CD4-positive, alpha-beta memory T cell (primary cell): ENCODE data around the gene CMBL. TPM values are rescaled to one million over a fixed set of nuclear protein-coding genes. Genes with fewer than 3 reads are reported as not detected.

Source experiments
- CTCF ChIA-PET: fragments of 350-600 bp; sonication (Branson Sonifier 250); formaldehyde crosslinking; loops from one replicate; lab custom pipeline; 2021; ENCODE audit warnings: inconsistent platforms; ENCODE audit not compliant: partially characterized antibody; lab: Charles Lee
- POLR2A ChIA-PET: fragments of 350-600 bp; sonication (Branson Sonifier 250); formaldehyde crosslinking; loops from one replicate; lab custom pipeline; 2021; ENCODE audit not compliant: partially characterized antibody; lab: Charles Lee
- DNase-seq, 5 donors: peaks; one replicate each; pipeline versions ENCODE4 v3.0.0 to v3.0.0-alpha.2; 2020 to 2022; ENCODE audit warnings: mixed read lengths in 1 of 5
- H3K27ac ChIP-seq: one replicate; pipeline ENCODE4 v1.7.0; 2013; ENCODE audit warnings: low read depth, low read length
- H3K27me3 ChIP-seq: 2 replicates; pipeline ENCODE4 v1.7.0; 2013; ENCODE audit warnings: mild to moderate bottlenecking, low read length, moderate library complexity; ENCODE audit not compliant: insufficient read depth
- H3K36me3 ChIP-seq: 2 replicates; pipeline ENCODE4 v1.7.0; 2013; ENCODE audit warnings: mild to moderate bottlenecking, low read length, moderate library complexity; ENCODE audit not compliant: insufficient read depth
- H3K4me1 ChIP-seq: 2 replicates; pipeline ENCODE4 v1.7.0; 2013; ENCODE audit warnings: mild to moderate bottlenecking, low read length, moderate library complexity; ENCODE audit not compliant: insufficient read depth
- H3K4me3 ChIP-seq, 2 donors: one replicate each; pipeline ENCODE4 v1.7.0; 2013; ENCODE audit warnings: low read length in 2 of 2, mild to moderate bottlenecking in 1 of 2
- H3K9me3 ChIP-seq, 2 donors: one replicate each; pipeline ENCODE4 v1.7.0; 2013; ENCODE audit warnings: low read length in 2 of 2, control low read depth in 1 of 2; ENCODE audit not compliant: control insufficient read depth in 1 of 2
- H3K27ac Mint-ChIP-seq, 7 donors: one replicate each; pipeline ENCODE4 v1.8.0; 2020 to 2021; ENCODE audit warnings: mixed read lengths in 7 of 7, mild to moderate bottlenecking in 6 of 7, inconsistent platforms in 3 of 7, moderate library complexity in 3 of 7
- H3K27me3 Mint-ChIP-seq, 2 donors: one replicate each; pipeline ENCODE4 v1.8.0; 2020 to 2021; ENCODE audit warnings: mixed read lengths in 2 of 2
- H3K36me3 Mint-ChIP-seq, 2 donors: one replicate each; pipeline ENCODE4 v1.8.0; 2020 to 2021; ENCODE audit warnings: mixed read lengths in 2 of 2, inconsistent platforms in 1 of 2, mild to moderate bottlenecking in 1 of 2
- H3K4me1 Mint-ChIP-seq, 4 donors: one replicate each; pipeline ENCODE4 v1.8.0; 2020 to 2021; ENCODE audit warnings: mixed read lengths in 4 of 4, mild to moderate bottlenecking in 1 of 4
- H3K4me3 Mint-ChIP-seq, 8 donors: one replicate each; pipeline ENCODE4 v1.8.0; 2020 to 2021; ENCODE audit warnings: mixed read lengths in 8 of 8, mild to moderate bottlenecking in 7 of 8, moderate library complexity in 6 of 8, inconsistent platforms in 3 of 8
- H3K9me3 Mint-ChIP-seq, 8 donors: one replicate each; pipeline ENCODE4 v1.8.0; 2020 to 2021; ENCODE audit warnings: mixed read lengths in 8 of 8, mild to moderate bottlenecking in 5 of 8, inconsistent platforms in 3 of 8, moderate library complexity in 1 of 8
- intact Hi-C: fragments of 100-400 bp; cut with micrococcal nuclease; formaldehyde crosslinking; loops from one replicate; pipeline ENCODE4 v1.15.1; 2023
- polyA plus RNA-seq, 2 donors: library from polyadenylated mRNA; unstranded; fragments of 300-500 nt; fragmentation: Illumina TruSeq; gene quantifications; one replicate each; pipeline ENCODE4 v1.2.3, GENCODE V29; 2021
- total RNA-seq, 2 experiments: library from RNA; stranded (reverse); gene quantifications; one replicate each; pipeline ENCODE4 v1.2.3, GENCODE V29; 2021

Gene CMBL
- total and polyA plus RNA-seq, 4 experiments from 2014 or later = 0.33 to 1.9 (median 1.5) TPM; not detected in 1

GRCh38 chr5:10265245-10266109, 42.2 kb downstream of the CMBL start:
- H3K9me3 ChIP-seq = no peaks in the 10 kb centered on the region
- H3K4me3 ChIP-seq = no peak overlapping the region
- peaks cover 41 to 53% of the 10 kb centered on the region in 2 donors for H3K36me3 Mint-ChIP-seq
- no peaks in the 10 kb centered on the region for H3K4me1 ChIP-seq
- H3K27me3 ChIP-seq = no peaks in the 10 kb centered on the region
- peaks cover 45% of the 10 kb centered on the region for H3K36me3 ChIP-seq
- no peak overlapping the region for H3K27ac ChIP-seq
- H3K9me3 Mint-ChIP-seq = no peaks in the 10 kb centered on the region
- no peaks in the 10 kb centered on the region for H3K27me3 Mint-ChIP-seq
- no peak overlapping the region for H3K4me3 Mint-ChIP-seq
- peak overlapping the region in 3 of 7 donors; percentile 6 to 25 (median 11) for H3K27ac Mint-ChIP-seq
- POLR2A ChIA-PET = interaction anchor here (1.2 kb wide), 1 partner anchor 15 kb away, joined by 3 read pairs; no protein-coding TSS in a partner anchor
- DNase-seq = no peak
- intact Hi-C loops = no loop called here
- CTCF ChIA-PET = interaction anchor here (1.4 to 2.1 kb wide), 4 partner anchors 12 to 362 kb away, joined by 3 to 7 read pairs (median 4); no protein-coding TSS in a partner anchor
- H3K4me1 Mint-ChIP-seq = peaks cover 0 to 4% (median 1%) of the 10 kb centered on the region in 4 donors

DNA sequence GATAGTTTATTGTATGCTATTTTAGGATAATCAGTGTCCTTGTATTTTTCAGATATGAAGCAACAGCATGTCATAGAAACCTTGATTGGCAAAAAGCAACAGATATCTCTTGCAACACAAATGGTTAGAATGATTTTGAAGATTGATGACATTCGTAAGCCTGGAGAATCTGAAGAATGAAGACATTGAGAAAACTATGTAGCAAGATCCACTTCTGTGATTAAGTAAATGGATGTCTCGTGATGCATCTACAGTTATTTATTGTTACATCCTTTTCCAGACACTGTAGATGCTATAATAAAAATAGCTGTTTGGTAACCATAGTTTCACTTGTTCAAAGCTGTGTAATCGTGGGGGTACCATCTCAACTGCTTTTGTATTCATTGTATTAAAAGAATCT, 43.1 kb downstream of the CMBL start:
- H3K36me3 Mint-ChIP-seq = peaks cover 48 to 62% of the 10 kb centered on the region in 2 donors

DNA sequence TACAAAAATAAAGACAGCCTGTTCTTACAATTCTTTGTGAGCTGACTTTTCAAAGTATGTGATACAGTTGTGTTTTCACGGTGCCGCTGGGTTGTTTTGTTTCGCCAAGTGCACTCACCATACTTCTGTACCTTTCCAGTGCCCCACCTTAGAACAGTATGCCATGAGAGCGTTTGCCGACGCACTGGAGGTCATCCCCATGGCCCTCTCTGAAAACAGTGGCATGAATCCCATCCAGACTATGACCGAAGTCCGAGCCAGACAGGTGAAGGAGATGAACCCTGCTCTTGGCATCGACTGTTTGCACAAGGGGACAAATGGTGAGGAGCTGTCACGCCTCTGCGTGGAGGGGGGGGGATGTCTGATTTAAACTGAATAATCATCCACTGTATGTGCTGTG, 44.7 kb downstream of the CMBL start:
- Mint-ChIP-seq H3K4me1 (peaks cover 0 to 5% (median 4%) of the 10 kb centered on the region in 4 donors), H3K27ac (no peak overlapping the region), H3K9me3 (no peaks in the 10 kb centered on the region), H3K4me3 (no peak overlapping the region), H3K27me3 (no peaks in the 10 kb centered on the region), H3K36me3 (peaks cover 59 to 77% of the 10 kb centered on the region in 2 donors)
- no peak for DNase-seq
- no peaks in the 10 kb centered on the region for H3K27me3 ChIP-seq
- H3K9me3 ChIP-seq = no peaks in the 10 kb centered on the region
- H3K4me3 ChIP-seq = no peak overlapping the region
- peaks cover 70% of the 10 kb centered on the region for H3K36me3 ChIP-seq
- ChIA-PET POLR2A (interaction anchor here (1.0 to 1.3 kb wide), 2 partner anchors 12 to 13 kb away, joined by 3 read pairs; partner anchors contain the start of genes ATPSCKMT and CCT5), CTCF (interaction anchor here (2.2 kb wide), 1 partner anchor 21 kb away, joined by 6 read pairs; no protein-coding TSS in a partner anchor)
- no peaks in the 10 kb centered on the region for H3K4me1 ChIP-seq
- H3K27ac ChIP-seq = no peak overlapping the region
- intact Hi-C loops = no loop called here

More for the DNA sequence above, 43.1 kb downstream of the CMBL start:
- no peaks in the 10 kb centered on the region for H3K27me3 ChIP-seq
- H3K27ac Mint-ChIP-seq = no peak overlapping the region
- no peaks in the 10 kb centered on the region for H3K4me1 ChIP-seq
- ChIA-PET POLR2A (interaction anchor here (1.1 kb wide), 1 partner anchor 11 kb away, joined by 3 read pairs; no protein-coding TSS in a partner anchor), CTCF (interaction anchor here (1.4 to 2.1 kb wide), 3 partner anchors 19 to 363 kb away, joined by 3 to 7 read pairs (median 5); no protein-coding TSS in a partner anchor)
- no peaks in the 10 kb centered on the region for H3K9me3 Mint-ChIP-seq
- no peak for DNase-seq
- no peak overlapping the region for H3K4me3 Mint-ChIP-seq
- peaks cover 0 to 4% (median 3%) of the 10 kb centered on the region in 4 donors for H3K4me1 Mint-ChIP-seq
- H3K27me3 Mint-ChIP-seq = no peaks in the 10 kb centered on the region
- no peak overlapping the region for H3K4me3 ChIP-seq
- peaks cover 54% of the 10 kb centered on the region for H3K36me3 ChIP-seq
- H3K27ac ChIP-seq = no peak overlapping the region
- no peaks in the 10 kb centered on the region for H3K9me3 ChIP-seq
- intact Hi-C loops = no loop called here

DNA sequence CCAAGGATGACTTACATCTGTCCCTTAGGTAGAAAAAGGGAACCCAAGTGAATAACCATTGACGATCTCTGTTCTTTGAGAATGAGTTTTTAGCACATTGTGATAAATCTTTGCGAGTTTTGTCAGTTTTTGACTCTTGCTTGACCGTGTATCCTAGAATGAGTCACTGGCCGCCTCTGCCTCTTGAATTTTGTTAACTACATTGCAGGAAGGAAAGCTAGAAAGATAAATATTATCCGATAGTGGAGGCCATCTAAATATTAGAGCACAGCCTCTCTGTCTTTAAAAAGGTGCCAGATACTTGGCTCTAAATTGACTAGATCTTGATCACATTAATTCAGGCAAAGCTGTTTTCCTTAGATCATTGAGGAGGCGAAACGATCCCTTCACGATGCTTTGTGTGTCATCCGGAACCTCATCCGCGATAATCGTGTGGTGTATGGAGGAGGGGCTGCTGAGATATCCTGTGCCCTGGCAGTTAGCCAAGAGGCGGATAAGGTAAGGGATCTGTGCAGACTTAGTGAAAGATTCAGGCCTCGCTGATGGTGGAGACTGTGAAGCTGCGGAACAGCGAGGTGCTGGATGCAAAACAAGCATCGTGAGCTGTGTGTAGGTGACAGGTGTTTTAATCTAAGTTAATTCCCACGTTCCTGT, 45.5 kb downstream of the CMBL start:
- no peak overlapping the region for H3K27ac Mint-ChIP-seq

DNA sequence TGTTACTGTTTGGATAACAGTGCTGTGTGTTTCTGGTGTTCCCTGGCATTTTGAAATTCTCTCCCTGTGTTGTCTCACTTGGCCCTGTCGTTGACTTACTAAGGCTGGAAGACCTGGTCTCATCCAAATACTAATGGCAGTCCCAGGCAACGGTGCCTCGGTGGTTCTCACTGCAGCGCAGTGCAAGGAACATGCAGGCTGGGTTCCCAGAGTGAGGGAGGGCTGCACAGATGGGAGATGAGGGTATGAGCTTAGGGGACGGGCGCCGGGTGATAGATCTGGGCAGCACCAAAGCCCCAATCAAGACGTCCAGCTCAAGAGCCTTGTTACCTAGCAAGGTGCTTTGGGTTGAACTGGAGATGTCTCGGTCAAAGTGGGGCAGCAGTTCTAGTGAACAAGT, 46.6 kb downstream of the CMBL start:
- ChIA-PET POLR2A (no interaction called here), CTCF (no interaction called here)
- Histone ChIP-seq H3K27ac (no peak overlapping the region), H3K4me1 (no peaks in the 10 kb centered on the region), H3K36me3 (peaks cover 89% of the 10 kb centered on the region), H3K27me3 (no peaks in the 10 kb centered on the region), H3K9me3 (no peaks in the 10 kb centered on the region), H3K4me3 (no peak overlapping the region)
- intact Hi-C loops = no loop called here
- no peak for DNase-seq
- Mint-ChIP-seq H3K4me3 (no peak overlapping the region), H3K27me3 (no peaks in the 10 kb centered on the region), H3K27ac (no peak overlapping the region), H3K36me3 (peaks cover 67 to 93% of the 10 kb centered on the region in 2 donors), H3K4me1 (peaks cover under 1 to 5% (median 4%) of the 10 kb centered on the region in 4 donors), H3K9me3 (no peaks in the 10 kb centered on the region)

More for the DNA sequence above, 45.5 kb downstream of the CMBL start:
- ChIA-PET POLR2A (interaction anchor here (1.3 kb wide), 1 partner anchor 12 kb away, joined by 3 read pairs; the partner anchor contains the start of genes ATPSCKMT and CCT5), CTCF (interaction anchor here (2.2 kb wide), 1 partner anchor 22 kb away, joined by 6 read pairs; no protein-coding TSS in a partner anchor)
- no peaks in the 10 kb centered on the region for H3K9me3 ChIP-seq
- H3K36me3 Mint-ChIP-seq = peaks cover 64 to 84% of the 10 kb centered on the region in 2 donors
- peaks cover 77% of the 10 kb centered on the region for H3K36me3 ChIP-seq
- H3K4me3 Mint-ChIP-seq = peak overlapping the region in 1 of 8 donors; percentile 45
- intact Hi-C loops = no loop called here
- no peaks in the 10 kb centered on the region for H3K27me3 ChIP-seq
- no peaks in the 10 kb centered on the region for H3K9me3 Mint-ChIP-seq
- H3K4me1 ChIP-seq = no peaks in the 10 kb centered on the region
- DNase-seq = no peak
- no peaks in the 10 kb centered on the region for H3K27me3 Mint-ChIP-seq
- H3K4me3 ChIP-seq = no peak overlapping the region
- H3K4me1 Mint-ChIP-seq = peaks cover 0 to 5% (median 4%) of the 10 kb centered on the region in 4 donors
- no peak overlapping the region for H3K27ac ChIP-seq

- Histone ChIP-seq H3K4me3 (no peak overlapping the region), H3K27ac (no peak overlapping the region), H3K4me1 (no peaks in the 10 kb centered on the region), H3K9me3 (no peaks in the 10 kb centered on the region), H3K36me3 (peaks cover 93% of the 10 kb centered on the region), H3K27me3 (no peaks in the 10 kb centered on the region)
- H3K4me3 Mint-ChIP-seq = peak overlapping the region in 2 of 8 donors; percentile 9 to 51
- no peak for DNase-seq
- no peaks in the 10 kb centered on the region for H3K9me3 Mint-ChIP-seq
- H3K27ac Mint-ChIP-seq = peak overlapping the region in 6 of 7 donors; percentile 8 to 94 (median 46)
- H3K4me1 Mint-ChIP-seq = peaks cover 5 to 9% (median 8%) of the 10 kb centered on the region in 4 donors
- CTCF ChIA-PET = interaction anchor here (2.0 kb wide), 1 partner anchor 24 kb away, joined by 7 read pairs; no protein-coding TSS in a partner anchor
- intact Hi-C loops = no loop called here
- H3K36me3 Mint-ChIP-seq = peaks cover 66 to 95% of the 10 kb centered on the region in 2 donors
- no peaks in the 10 kb centered on the region for H3K27me3 Mint-ChIP-seq
- POLR2A ChIA-PET = interaction anchor here (2.3 kb wide), 1 partner anchor 10 kb away, joined by 8 read pairs; the partner anchor contains the start of genes ATPSCKMT and CCT5
Measured at GRCh38 chr5:10259899-10260298, 47.8 kb downstream of the CMBL start.
